Measurements from ENCODE around the gene CAMTA1.

DNA sequence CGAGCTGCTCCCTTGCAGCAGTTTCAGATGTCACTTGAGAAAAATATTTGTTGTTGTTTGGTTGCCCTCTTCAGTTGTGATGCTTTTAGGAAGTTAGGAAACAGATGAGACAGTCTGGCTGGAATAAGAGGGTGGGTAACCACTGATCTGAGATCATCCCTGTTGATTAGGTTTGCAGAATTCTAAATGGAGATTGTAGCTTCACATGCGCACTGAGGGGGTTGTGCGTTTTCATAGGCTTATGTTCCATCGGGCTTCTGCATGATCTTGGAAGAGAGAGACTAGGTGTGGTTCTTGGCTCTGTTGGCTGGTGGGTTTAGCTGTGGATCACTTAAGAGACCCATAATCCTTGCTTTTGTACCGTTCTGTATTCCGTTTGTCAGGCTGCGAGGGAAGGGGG lies 108.1 kb downstream of the CAMTA1 start:
- TF ChIP-seq, protein P1, sequence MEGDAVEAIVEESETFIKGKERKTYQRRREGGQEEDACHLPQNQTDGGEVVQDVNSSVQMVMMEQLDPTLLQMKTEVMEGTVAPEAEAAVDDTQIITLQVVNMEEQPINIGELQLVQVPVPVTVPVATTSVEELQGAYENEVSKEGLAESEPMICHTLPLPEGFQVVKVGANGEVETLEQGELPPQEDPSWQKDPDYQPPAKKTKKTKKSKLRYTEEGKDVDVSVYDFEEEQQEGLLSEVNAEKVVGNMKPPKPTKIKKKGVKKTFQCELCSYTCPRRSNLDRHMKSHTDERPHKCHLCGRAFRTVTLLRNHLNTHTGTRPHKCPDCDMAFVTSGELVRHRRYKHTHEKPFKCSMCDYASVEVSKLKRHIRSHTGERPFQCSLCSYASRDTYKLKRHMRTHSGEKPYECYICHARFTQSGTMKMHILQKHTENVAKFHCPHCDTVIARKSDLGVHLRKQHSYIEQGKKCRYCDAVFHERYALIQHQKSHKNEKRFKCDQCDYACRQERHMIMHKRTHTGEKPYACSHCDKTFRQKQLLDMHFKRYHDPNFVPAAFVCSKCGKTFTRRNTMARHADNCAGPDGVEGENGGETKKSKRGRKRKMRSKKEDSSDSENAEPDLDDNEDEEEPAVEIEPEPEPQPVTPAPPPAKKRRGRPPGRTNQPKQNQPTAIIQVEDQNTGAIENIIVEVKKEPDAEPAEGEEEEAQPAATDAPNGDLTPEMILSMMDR (IDR thresholded peaks at IDR 0.05; ENCODE audit: low read length), result no peak
- TF ChIP-seq EZH2 (optimal IDR thresholded peaks at IDR 0.05; ENCODE audit: low read depth, low read length) (no peak), EZH2phosphoT487 (IDR thresholded peaks at IDR 0.05; ENCODE audit: low read length) (no peak)
